ENCODE data around the gene PDE10A.

The PDE10A gene

GRCh38 chr6:165702669-165703068 is 39.6 kb upstream of the PDE10A start:
- Histone ChIP-seq H3K27me3 (replicated peaks; ENCODE audit: control insufficient read depth, insufficient read depth, low read length) (no peaks in the 10 kb centered on the region; the same call in 1 of the 2 replicates), H3K4me3 (replicated peaks; ENCODE audit: low read depth, low read length) (no peak overlapping the region), H3K36me3 (ENCODE audit: control insufficient read depth, insufficient read depth, low read length) (no peaks in the 10 kb centered on the region)
- no peak for TF ChIP-seq CTCF (IDR thresholded peaks at IDR 0.05; ENCODE audit: insufficient read depth, low read length, poor library complexity, severe bottlenecking)
- no peak for DNase-seq (ENCODE audit: extremely low read depth, insufficient read length)

GRCh38 chr6:165701564-165702354 is 38.7 kb upstream of the PDE10A start:
- Histone ChIP-seq H3K27me3 (replicated peaks; ENCODE audit: control insufficient read depth, insufficient read depth, low read length) (no peaks in the 10 kb centered on the region; the same call in 1 of the 2 replicates), H3K36me3 (ENCODE audit: control insufficient read depth, insufficient read depth, low read length) (no peaks in the 10 kb centered on the region), H3K4me3 (replicated peaks; ENCODE audit: low read depth, low read length) (no peak overlapping the region)
- no peak for TF ChIP-seq CTCF (IDR thresholded peaks at IDR 0.05; ENCODE audit: insufficient read depth, low read length, poor library complexity, severe bottlenecking)
- no peak for DNase-seq (ENCODE audit: extremely low read depth, insufficient read length)

- no peak overlapping the region for H3K4me3 ChIP-seq (replicated peaks; ENCODE audit: low read depth, low read length)
- DNase-seq (ENCODE audit: extremely low read depth, insufficient read length): no peak
- no peak for TF ChIP-seq CTCF (IDR thresholded peaks at IDR 0.05; ENCODE audit: insufficient read depth, low read length, poor library complexity, severe bottlenecking)
- no peaks in the 10 kb centered on the region for H3K36me3 ChIP-seq (ENCODE audit: control insufficient read depth, insufficient read depth, low read length)
- H3K27me3 ChIP-seq (replicated peaks; ENCODE audit: control insufficient read depth, insufficient read depth, low read length): no peaks in the 10 kb centered on the region; the same call in 1 of the 2 replicates
Measured at GRCh38 chr6:165701005-165701404, 38.0 kb upstream of the PDE10A start.

- no peak for DNase-seq (ENCODE audit: extremely low read depth, insufficient read length)
- no peak for TF ChIP-seq CTCF (IDR thresholded peaks at IDR 0.05; ENCODE audit: insufficient read depth, low read length, poor library complexity, severe bottlenecking)
- no peaks in the 10 kb centered on the region for H3K27me3 ChIP-seq (replicated peaks; ENCODE audit: control insufficient read depth, insufficient read depth, low read length)
- no peaks in the 10 kb centered on the region for H3K36me3 ChIP-seq (ENCODE audit: control insufficient read depth, insufficient read depth, low read length)
- no peak overlapping the region for H3K4me3 ChIP-seq (replicated peaks; ENCODE audit: low read depth, low read length)
Measured at GRCh38 chr6:165698868-165699267, 35.8 kb upstream of the PDE10A start.

GRCh38 chr6:165697171-165697570 is 34.1 kb upstream of the PDE10A start:
- no peak overlapping the region for H3K4me3 ChIP-seq (replicated peaks; ENCODE audit: low read depth, low read length)
- no peak for DNase-seq (ENCODE audit: extremely low read depth, insufficient read length)
- H3K36me3 ChIP-seq (ENCODE audit: control insufficient read depth, insufficient read depth, low read length): no peaks in the 10 kb centered on the region
- TF ChIP-seq CTCF (IDR thresholded peaks at IDR 0.05; ENCODE audit: insufficient read depth, low read length, poor library complexity, severe bottlenecking): no peak
- H3K27me3 ChIP-seq (replicated peaks; ENCODE audit: control insufficient read depth, insufficient read depth, low read length): no peaks in the 10 kb centered on the region
